HTR-8/SVneo (cell line): ENCODE results near the gene SPG7.
"Not testable (repeated sequence)": the region's sequence is repeated elsewhere in the genome, so short reads cannot be mapped to it uniquely, and the experiment has no call there.

Experiments used
- DNase-seq: peaks from one replicate; pipeline ENCODE4 v3.0.0; 2011; ENCODE audit warnings: low spot score, mixed read lengths; ENCODE audit not compliant: insufficient read length
- FAIRE-seq: peaks from 2 replicates; lab custom pipeline; 2011; peaks lifted over from hg19 to GRCh38; lab: Jason Lieb, UNC

The SPG7 gene

GRCh38 chr16:89574681-89575246, 66.6 kb downstream of the SPG7 start:
- DNase-seq (peak; percentile 78), FAIRE-seq (peak; percentile 87)

GRCh38 chr16:89575247-89576152, 67.3 kb downstream of the SPG7 start, which contains the start of gene CPNE7:
Gene CPNE7, plus strand, starts transcription at chr16:89575758. Its CDS starts 140 bp downstream, at chr16:89575898.
- FAIRE-seq, result no peak
- no peak for DNase-seq

- DNase-seq, result no peak
Measured at GRCh38 chr16:89576153-89577054, 68.2 kb downstream of the SPG7 start.

GRCh38 chr16:89577055-89577759, 69.0 kb downstream of the SPG7 start:
- FAIRE-seq, result no peak
- DNase-seq, result no peak

More at GRCh38 chr16:89576153-89577054, 68.2 kb downstream of the SPG7 start:
- no peak for FAIRE-seq

- FAIRE-seq (peak; percentile 86), DNase-seq (no peak)
Measured at GRCh38 chr16:89579351-89579750, 71.1 kb downstream of the SPG7 start.

- DNase-seq (peak; percentile 89), FAIRE-seq (peak; percentile 99)
Measured at GRCh38 chr16:89581045-89581695, 73.0 kb downstream of the SPG7 start.

- DNase-seq, result no peak
- peak; percentile 80 for FAIRE-seq
Measured at GRCh38 chr16:89581861-89582563, 73.8 kb downstream of the SPG7 start.

GRCh38 chr16:89582614-89583196, 74.5 kb downstream of the SPG7 start:
- no peak for DNase-seq
- no peak for FAIRE-seq

GRCh38 chr16:89583197-89583894, 75.1 kb downstream of the SPG7 start:
- DNase-seq, result no peak
- FAIRE-seq, result no peak

GRCh38 chr16:89583895-89584644, 75.9 kb downstream of the SPG7 start:
- DNase-seq, result no peak
- no peak for FAIRE-seq

- DNase-seq (no peak), FAIRE-seq (no peak)
Measured at GRCh38 chr16:89584768-89585549, 76.8 kb downstream of the SPG7 start.

GRCh38 chr16:89586218-89586617, 78.0 kb downstream of the SPG7 start:
- no peak for DNase-seq
- FAIRE-seq, result no peak

- DNase-seq, result no peak
- FAIRE-seq, result no peak
Measured at GRCh38 chr16:89586853-89587252, 78.7 kb downstream of the SPG7 start.

GRCh38 chr16:89587676-89588075, 79.5 kb downstream of the SPG7 start:
- not testable (repeated sequence) for FAIRE-seq, DNase-seq

GRCh38 chr16:89588413-89589109, 80.4 kb downstream of the SPG7 start:
- DNase-seq (no peak), FAIRE-seq (no peak)
